OCI-LY3 (cell line): Measurements from ENCODE around the gene USP3.

ENCODE experiments used
- H2AFZ ChIP-seq: fragments of 200-600, 300-600 bp; shearing (Covaris generic); 2 replicates; pipeline ENCODE4 v1.6.0; 2014; ENCODE audit warnings: antibody characterized with exemption, low read depth, low read length
- H3K27ac ChIP-seq: fragments of 200-600, 300-600 bp; sonication (generic); 2 replicates; pipeline ENCODE4 v1.5.1; 2014; ENCODE audit warnings: mild to moderate bottlenecking, low read length, moderate library complexity, mixed read lengths
- H3K27me3 ChIP-seq: fragments of 200-600, 300-600 bp; sonication (generic); 2 replicates; pipeline ENCODE4 v1.6.1; 2014; ENCODE audit warnings: low read depth, low read length, mixed read lengths
- H3K36me3 ChIP-seq: fragments of 200-600, 300-600 bp; sonication (generic); replicated peaks from 2 replicates; pipeline ENCODE3; 2014; ENCODE audit warnings: low read depth, low read length, mixed read lengths
- H3K4me1 ChIP-seq: fragments of 300-600, 200-600 bp; sonication (generic); 2 replicates; pipeline ENCODE4 v1.6.1; 2014; ENCODE audit warnings: low read length, mixed read lengths
- H3K4me2 ChIP-seq: fragments of 200-600, 300-600 bp; sonication (generic); 2 replicates; pipeline ENCODE4 v1.6.1; 2014; ENCODE audit warnings: low read length, mixed read lengths
- H3K4me3 ChIP-seq: fragments of 300-600, 200-600 bp; sonication (generic); 2 replicates; pipeline ENCODE4 v1.5.1; 2014; ENCODE audit warnings: antibody characterized with exemption, mild to moderate bottlenecking, low read length, moderate library complexity
- H3K79me2 ChIP-seq: fragments of 300-600, 200-600 bp; shearing (Covaris generic); 2 replicates; pipeline ENCODE4 v1.6.1; 2014; ENCODE audit warnings: mild to moderate bottlenecking, low read length, mixed read lengths
- H3K9ac ChIP-seq: fragments of 300-600, 200-600 bp; shearing (Covaris generic); 2 replicates; pipeline ENCODE4 v1.6.0; 2014; ENCODE audit warnings: mild to moderate bottlenecking, low read length, moderate library complexity
- H3K9me3 ChIP-seq: fragments of 200-600, 300-600 bp; shearing (Covaris generic); 2 replicates; pipeline ENCODE4 v1.6.1; 2014; ENCODE audit warnings: low read length, mixed read lengths; ENCODE audit not compliant: insufficient read depth
- H4K20me1 ChIP-seq: fragments of 200-600, 300-600 bp; sonication (generic); 2 replicates; pipeline ENCODE4 v1.6.1; 2016; ENCODE audit warnings: low read length, mixed read lengths; ENCODE audit not compliant: insufficient read depth
- CTCF ChIP-seq: fragments of 200-600, 300-600 bp; sonication (generic); IDR thresholded peaks from 2 replicates; pipeline ENCODE4 v1.5.1; 2014; ENCODE audit warnings: antibody characterized with exemption, low read length, low read depth
- EZH2phosphoT487 ChIP-seq: fragments of 200-600 bp; shearing (Covaris generic); IDR thresholded peaks from 2 replicates; pipeline ENCODE4 v1.6.1; 2018; ENCODE audit warnings: antibody characterized with exemption, mixed run types, low read depth

Gene USP3

GRCh38 chr15:63605816-63606215 lies 101.4 kb downstream of the USP3 start:
- Histone ChIP-seq H3K4me3 (no peak overlapping the region), H3K79me2 (no peaks in the 10 kb centered on the region), H3K36me3 (peaks cover 21% of the 10 kb centered on the region), H3K4me2 (no peak overlapping the region), H3K9ac (no peak overlapping the region; the same call in 1 of the 2 replicates), H2AFZ (no peak overlapping the region), H3K9me3 (no peaks in the 10 kb centered on the region), H3K4me1 (peaks cover 47% of the 10 kb centered on the region), H3K27ac (no peak overlapping the region), H3K27me3 (no peaks in the 10 kb centered on the region), H4K20me1 (no peaks in the 10 kb centered on the region)
- no peak for TF ChIP-seq EZH2phosphoT487
- no peak for TF ChIP-seq CTCF

GRCh38 chr15:63606308-63606707 lies 101.9 kb downstream of the USP3 start:
- Histone ChIP-seq H3K9ac (no peak overlapping the region; the same call in 1 of the 2 replicates), H3K27ac (no peak overlapping the region), H3K4me2 (no peak overlapping the region), H3K36me3 (peaks cover 21% of the 10 kb centered on the region), H3K4me3 (no peak overlapping the region), H3K9me3 (no peaks in the 10 kb centered on the region), H2AFZ (no peak overlapping the region), H3K79me2 (no peaks in the 10 kb centered on the region), H4K20me1 (no peaks in the 10 kb centered on the region), H3K27me3 (no peaks in the 10 kb centered on the region), H3K4me1 (peaks cover 50% of the 10 kb centered on the region)
- TF ChIP-seq EZH2phosphoT487 (no peak), CTCF (no peak)

- Histone ChIP-seq H3K9me3 (no peaks in the 10 kb centered on the region), H3K27ac (no peak overlapping the region), H3K27me3 (no peaks in the 10 kb centered on the region), H3K9ac (no peak overlapping the region), H4K20me1 (no peaks in the 10 kb centered on the region), H3K36me3 (peaks cover 26% of the 10 kb centered on the region), H3K79me2 (no peaks in the 10 kb centered on the region), H2AFZ (no peak overlapping the region), H3K4me3 (no peak overlapping the region), H3K4me1 (peaks cover 30% of the 10 kb centered on the region), H3K4me2 (no peak overlapping the region)
- TF ChIP-seq CTCF: no peak
- no peak for TF ChIP-seq EZH2phosphoT487
Observed at GRCh38 chr15:63608989-63609388, 104.6 kb downstream of the USP3 start.

GRCh38 chr15:63609448-63609847 lies 105.1 kb downstream of the USP3 start:
- H3K4me2 ChIP-seq: peak overlapping the region; percentile 34; the same call in 1 of the 2 replicates
- no peaks in the 10 kb centered on the region for H3K27me3 ChIP-seq
- no peak overlapping the region for H3K4me3 ChIP-seq
- no peaks in the 10 kb centered on the region for H4K20me1 ChIP-seq
- TF ChIP-seq EZH2phosphoT487 (no peak), CTCF (no peak)
- H3K36me3 ChIP-seq: peaks cover 28% of the 10 kb centered on the region
- peaks cover 29% of the 10 kb centered on the region for H3K4me1 ChIP-seq
- H2AFZ ChIP-seq: no peak overlapping the region
- H3K27ac ChIP-seq: no peak overlapping the region; the same call in 1 of the 2 replicates
- no peak overlapping the region for H3K9ac ChIP-seq
- no peaks in the 10 kb centered on the region for H3K9me3 ChIP-seq
- H3K79me2 ChIP-seq: no peaks in the 10 kb centered on the region
